GM23338 (cell line): ENCODE measurements around the gene PIM3. TPM values are rescaled to one million over a fixed set of nuclear protein-coding genes. Genes with fewer than 3 reads are reported as not detected.

Experiments
- ATAC-seq: fragments of 200-7000 bp; cut with Tn5 transposase; 3 replicates; pipeline ENCODE4 v1.9.1; 2020
- DNase-seq: peaks from one replicate; pipeline ENCODE4 v3.0.0-alpha.2; 2015; ENCODE audit warnings: low spot score
- H2AFZ ChIP-seq: fragments of 200-600 bp; sonication (generic); 2 replicates; pipeline ENCODE4 v1.8.0; 2016; ENCODE audit warnings: antibody characterized with exemption, mild to moderate bottlenecking, moderate library complexity
- H3F3A ChIP-seq: fragments of 200-600 bp; sonication (generic); replicated peaks from 2 replicates; pipeline ENCODE4 v1.8.0; 2017; ENCODE audit warnings: antibody characterized with exemption, mixed run types, low read depth
- H3K27ac ChIP-seq: fragments of 200-600 bp; sonication (generic); 2 replicates; pipeline ENCODE4 v1.6.1; 2016; ENCODE audit warnings: low read depth
- H3K27me3 ChIP-seq: fragments of 200-600 bp; sonication (generic); 2 replicates; pipeline ENCODE4 v1.8.0; 2016; ENCODE audit warnings: mild to moderate bottlenecking, mixed run types, moderate library complexity; ENCODE audit not compliant: insufficient read depth
- H3K36me3 ChIP-seq: fragments of 200-600 bp; sonication (generic); 2 replicates; pipeline ENCODE4 v1.8.0; 2016; ENCODE audit warnings: mild to moderate bottlenecking; ENCODE audit not compliant: insufficient read depth
- H3K4me1 ChIP-seq: fragments of 200-600 bp; sonication (generic); 2 replicates; pipeline ENCODE4 v1.8.0; 2016; ENCODE audit warnings: mild to moderate bottlenecking, moderate library complexity; ENCODE audit not compliant: insufficient read depth
- H3K4me2 ChIP-seq: fragments of 200-600 bp; sonication (generic); 2 replicates; pipeline ENCODE4 v1.7.1; 2017; ENCODE audit warnings: mixed run types
- H3K4me3 ChIP-seq: fragments of 200-600 bp; sonication (generic); 2 replicates; pipeline ENCODE4 v1.6.1; 2016; ENCODE audit warnings: mixed run types
- H3K79me2 ChIP-seq: fragments of 200-600 bp; sonication (generic); replicated peaks from 2 replicates; pipeline ENCODE4 v1.8.0; 2017; ENCODE audit warnings: mild to moderate bottlenecking; ENCODE audit not compliant: insufficient read depth
- H3K9me2 ChIP-seq: fragments of 200-600 bp; sonication (generic); 2 replicates; pipeline ENCODE4 v1.8.0; 2017; ENCODE audit not compliant: insufficient read depth
- H4K20me1 ChIP-seq: fragments of 200-600 bp; sonication (generic); replicated peaks from 2 replicates; pipeline ENCODE4 v1.8.0; 2017; ENCODE audit warnings: mild to moderate bottlenecking; ENCODE audit not compliant: insufficient read depth
- H3K27ac Mint-ChIP-seq: 2 replicates; pipeline ENCODE4 v1.8.0; 2020; ENCODE audit warnings: inconsistent platforms, mild to moderate bottlenecking, moderate library complexity, mixed read lengths
- H3K27me3 Mint-ChIP-seq: 3 replicates; pipeline ENCODE4 v1.8.0; 2022; ENCODE audit warnings: low read depth, mild to moderate bottlenecking, moderate library complexity, mixed read lengths, inconsistent platforms; ENCODE audit not compliant: insufficient read depth, poor library complexity
- H3K36me3 Mint-ChIP-seq: 3 replicates; pipeline ENCODE4 v1.8.0; 2021; ENCODE audit warnings: low read depth, mild to moderate bottlenecking, inconsistent platforms, moderate library complexity, mixed read lengths
- H3K4me1 Mint-ChIP-seq: 3 replicates; pipeline ENCODE4 v1.8.0; 2020; ENCODE audit warnings: mild to moderate bottlenecking, inconsistent platforms, mixed read lengths
- H3K4me3 Mint-ChIP-seq: 3 replicates; pipeline ENCODE4 v1.8.0; 2021; ENCODE audit warnings: moderate library complexity, mild to moderate bottlenecking, inconsistent platforms, mixed read lengths
- H3K9me3 Mint-ChIP-seq: 3 replicates; pipeline ENCODE4 v1.8.0; 2020; ENCODE audit warnings: moderate library complexity, mild to moderate bottlenecking, inconsistent platforms, mixed read lengths
- JUNB ChIP-seq: IDR thresholded peaks from one replicate; pipeline ENCODE4 v1.6.1; 2016; ENCODE audit warnings: antibody characterized with exemption; ENCODE audit not compliant: unreplicated experiment
- POLR2AphosphoS5 ChIP-seq: IDR thresholded peaks from 2 replicates; pipeline ENCODE4 v1.6.1; 2016; ENCODE audit warnings: antibody characterized with exemption, low read depth
- STAT1 ChIP-seq: IDR thresholded peaks from one replicate; pipeline ENCODE4 v1.6.1; 2016; ENCODE audit warnings: antibody characterized with exemption; ENCODE audit not compliant: unreplicated experiment
- ZNF114 ChIP-seq: fragments of 250-450 bp; sonication (Bioruptor Pico); IDR thresholded peaks from 2 replicates; pipeline ENCODE4 v1.5.0; 2020; ENCODE audit warnings: mild to moderate bottlenecking, moderate library complexity
- ZNF462 ChIP-seq: fragments of 250-450 bp; sonication (Bioruptor Pico); IDR thresholded peaks from 2 replicates; pipeline ENCODE4 v1.5.0; 2020; ENCODE audit warnings: mild to moderate bottlenecking, moderate library complexity
- polyA plus RNA-seq: library from polyadenylated mRNA; unstranded; fragments of >200 nt; fragmentation: Nextera tagmentation; extraction: Ambion mirVana; gene quantifications from 2 replicates; pipeline ENCODE4 v1.2.1, GENCODE V29; 2016
- total RNA-seq: library from RNA; depleted of rRNA; stranded (reverse); fragments of >200 nt; shearing (Covaris generic); gene quantifications from 2 replicates; pipeline ENCODE4 v1.2.3, GENCODE V29; 2014

PIM3 gene
- total and polyA plus RNA-seq, 2 experiments from 2014 or later, result 17.7 to 37.3 TPM

GRCh38 chr22:49967706-49968208 lies 7.2 kb downstream of the PIM3 start:
- no peak overlapping the region for H3K27ac ChIP-seq
- H4K20me1 ChIP-seq, result 0 out of 2 replicates have a peak, but pooled peaks cover 2% of the 10 kb centered on the region
- H3K4me1 ChIP-seq, result no peaks in the 10 kb centered on the region
- DNase-seq (no peak), ATAC-seq (no peak)
- H3K27me3 Mint-ChIP-seq, result peaks cover 14% of the 10 kb centered on the region
- H3F3A ChIP-seq, result 0 out of 2 replicates have a peak, but pooled peaks cover under 1% of the 10 kb centered on the region
- H3K4me3 Mint-ChIP-seq, result no peak overlapping the region
- H3K9me3 Mint-ChIP-seq, result no peaks in the 10 kb centered on the region; the same call in 2 of the 3 replicates
- peaks cover 27% of the 10 kb centered on the region for H3K27me3 ChIP-seq
- no peaks in the 10 kb centered on the region for H3K36me3 ChIP-seq
- no peak overlapping the region for H3K4me3 ChIP-seq
- H3K4me1 Mint-ChIP-seq, result peaks cover 8% of the 10 kb centered on the region
- H3K36me3 Mint-ChIP-seq, result peaks cover 15% of the 10 kb centered on the region
- no peak overlapping the region for H3K27ac Mint-ChIP-seq
- no peak overlapping the region for H3K4me2 ChIP-seq
- no peaks in the 10 kb centered on the region for H3K9me2 ChIP-seq
- no peak overlapping the region for H2AFZ ChIP-seq
- TF ChIP-seq JUNB, result no peak
- TF ChIP-seq STAT1, result no peak
- peaks cover 10% of the 10 kb centered on the region for H3K79me2 ChIP-seq

GRCh38 chr22:49968313-49968830 lies 7.8 kb downstream of the PIM3 start:
- Histone ChIP-seq H3K27me3 (peaks cover 32% of the 10 kb centered on the region), H3K9me2 (no peaks in the 10 kb centered on the region), H3K4me3 (no peak overlapping the region), H3K4me2 (no peak overlapping the region), H3K36me3 (no peaks in the 10 kb centered on the region), H2AFZ (no peak overlapping the region), H3K27ac (no peak overlapping the region), H3K4me1 (no peaks in the 10 kb centered on the region), H3K79me2 (peaks cover 5% of the 10 kb centered on the region), H3F3A (peaks cover 7% of the 10 kb centered on the region; the same call in 1 of the 2 replicates), H4K20me1 (no peaks in the 10 kb centered on the region)
- ATAC-seq (no peak), DNase-seq (no peak)
- peaks cover 13% of the 10 kb centered on the region for H3K27me3 Mint-ChIP-seq
- TF ChIP-seq POLR2AphosphoS5 (no peak), ZNF114 (CRISPR knock-in tag) (no peak), ZNF462 (CRISPR knock-in tag) (no peak)
- H3K4me1 Mint-ChIP-seq, result peaks cover 8% of the 10 kb centered on the region
- no peak overlapping the region for H3K27ac Mint-ChIP-seq
- H3K36me3 Mint-ChIP-seq, result peaks cover 10% of the 10 kb centered on the region
- no peak overlapping the region for H3K4me3 Mint-ChIP-seq
- H3K9me3 Mint-ChIP-seq, result no peaks in the 10 kb centered on the region; the same call in 2 of the 3 replicates
